Anterior cingulate cortex (tissue), 58 donors: ENCODE measurements around the gene NRBF2.
A peak's percentile ranks its signal among the peaks of the same experiment; 100 is the strongest.

ENCODE experiments used
- DNase-seq, 58 donors: peaks; one replicate each; lab custom pipeline; 2025; lab: John Stamatoyannopoulos, UW

NRBF2 gene

DNA sequence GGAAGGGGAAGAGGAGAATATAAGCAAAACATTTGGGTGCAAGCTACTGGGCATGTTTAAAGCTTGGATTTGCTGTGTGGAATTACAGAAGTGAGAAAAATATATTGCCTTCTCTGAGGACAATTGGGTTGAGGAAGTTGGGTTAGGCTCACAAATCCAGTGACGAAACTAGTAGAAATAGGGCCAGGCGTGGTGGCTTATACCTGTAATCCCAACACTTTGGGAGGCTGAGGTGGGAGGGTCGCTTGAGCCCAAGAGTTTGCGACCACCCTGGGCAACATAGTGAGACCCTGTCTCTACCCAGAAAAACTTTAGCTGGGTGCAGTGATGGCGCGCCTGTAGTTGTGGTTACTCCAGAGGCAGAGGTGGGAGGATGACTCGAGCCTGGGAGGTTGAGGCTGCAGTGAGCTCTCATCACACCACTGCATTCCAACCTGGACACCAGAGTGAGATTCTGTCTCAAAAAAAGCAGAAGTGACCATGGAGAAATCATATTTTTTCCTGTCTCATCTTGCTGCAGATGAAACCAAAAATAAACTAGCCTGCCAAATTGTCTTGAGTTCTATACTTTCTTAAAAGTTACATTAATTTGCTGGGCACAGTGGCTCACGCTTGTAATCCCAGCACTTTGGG is 22.4 kb downstream of the NRBF2 start:
- DNase-seq = no peak

DNA sequence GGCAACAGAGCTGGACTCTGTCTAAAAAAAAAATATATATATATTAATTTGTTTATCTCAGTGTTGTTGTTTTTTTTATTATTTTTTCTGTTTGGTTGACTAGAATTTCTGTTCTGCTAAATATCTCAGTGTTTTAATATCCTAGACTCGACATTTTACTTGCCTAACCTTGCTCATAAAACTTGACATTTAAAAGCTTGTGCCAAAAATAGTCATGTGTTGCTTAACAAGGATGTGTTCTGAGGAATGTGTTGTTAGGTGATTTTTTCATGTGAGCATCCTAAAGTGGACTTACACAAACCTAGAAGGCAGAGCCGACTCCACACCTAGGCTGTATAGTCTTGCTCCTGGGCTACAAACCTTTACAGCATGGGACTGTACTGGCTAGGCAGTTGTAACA is 23.1 kb downstream of the NRBF2 start:
- DNase-seq = no peak

DNA sequence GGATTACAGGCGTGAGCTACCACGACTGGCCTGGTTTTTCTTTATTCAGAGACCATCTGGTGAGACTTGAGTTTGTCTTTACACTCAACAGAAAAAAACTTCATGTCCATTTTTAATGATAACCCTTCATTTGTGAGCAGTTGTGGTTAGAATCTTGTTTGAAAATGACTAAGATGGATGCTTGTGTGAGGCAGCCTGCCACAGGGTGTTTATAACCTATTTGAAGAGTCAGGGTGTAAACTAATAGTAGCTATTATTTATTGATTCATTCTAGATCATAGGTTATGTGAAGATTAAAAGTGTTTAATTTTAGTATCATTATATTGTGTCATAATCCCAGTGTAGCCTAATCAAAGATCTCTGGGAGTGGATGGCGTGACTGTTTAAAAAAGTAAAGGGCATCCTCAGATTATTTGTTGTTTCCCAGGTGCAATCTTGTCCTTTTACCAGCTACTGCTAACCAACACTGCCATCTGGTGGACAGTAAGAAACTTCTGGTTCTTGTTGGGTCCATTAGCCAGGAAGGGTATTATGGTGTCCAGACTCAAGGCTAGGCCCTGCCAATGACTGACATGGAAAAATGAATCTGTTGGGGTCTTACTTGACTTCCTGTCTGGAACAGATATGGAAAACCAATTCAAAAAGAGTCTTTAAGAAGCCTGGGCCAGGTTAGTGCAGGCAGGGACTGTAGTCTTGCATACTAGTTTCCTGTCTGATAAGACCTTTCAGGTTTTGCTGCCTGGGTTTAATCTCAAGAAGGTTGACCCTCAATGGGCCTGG is 24.9 kb downstream of the NRBF2 start:
- DNase-seq = peak in 23 of 58 donors; percentile 3 to 70 (median 14)

GRCh38 chr10:63161592-63161991 is 28.5 kb downstream of the NRBF2 start:
- DNase-seq = no peak

- DNase-seq = peak in 1 of 58 donors; percentile 8
These were observed 31.1 kb downstream of the NRBF2 start for GRCh38 chr10:63164166-63164623.

DNA sequence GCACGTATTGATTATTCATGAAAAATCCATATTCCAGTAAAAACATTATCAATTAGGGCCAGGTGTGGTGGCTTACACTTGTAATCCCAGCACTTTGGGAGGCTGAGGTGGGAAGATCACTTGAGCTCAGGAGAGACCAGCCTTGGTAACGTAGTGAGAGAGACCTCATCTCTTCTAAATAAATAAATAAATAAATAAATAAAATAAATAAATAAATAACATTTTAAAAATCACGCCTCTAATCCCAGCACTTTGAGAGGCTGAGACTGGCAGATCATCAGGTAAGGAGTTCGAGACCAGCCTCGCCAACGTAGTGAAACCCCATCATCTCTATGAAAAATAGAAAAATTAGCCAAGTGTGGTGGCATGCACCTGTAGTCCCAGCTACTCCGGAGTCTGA is 32.1 kb downstream of the NRBF2 start:
- no peak for DNase-seq

DNA sequence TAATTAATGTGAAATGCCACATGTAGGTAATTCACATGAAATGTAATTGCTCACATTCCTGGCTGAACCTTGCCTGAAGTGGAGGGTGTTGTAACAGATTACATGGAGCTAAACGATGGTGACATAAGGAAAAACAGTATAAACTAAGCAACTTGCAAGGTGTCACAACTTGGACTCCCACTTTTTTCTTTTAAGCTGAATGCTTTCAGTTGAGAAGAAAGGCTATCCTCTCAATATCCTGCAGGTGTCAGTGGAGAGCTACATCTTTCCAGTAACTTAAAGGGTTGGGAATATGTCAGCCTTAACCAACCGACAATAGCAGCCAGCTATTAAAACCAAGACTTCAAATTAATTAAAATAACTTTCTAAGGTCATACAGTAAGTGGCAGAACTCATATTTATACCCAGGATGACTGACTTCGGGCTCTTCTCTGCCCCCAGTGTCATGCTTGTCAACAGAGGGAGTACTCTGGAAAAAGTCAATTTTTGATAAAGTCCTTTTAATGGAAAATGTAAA is 33.7 kb downstream of the NRBF2 start:
- DNase-seq = peak in 6 of 58 donors; percentile 3 to 36 (median 7)

DNA sequence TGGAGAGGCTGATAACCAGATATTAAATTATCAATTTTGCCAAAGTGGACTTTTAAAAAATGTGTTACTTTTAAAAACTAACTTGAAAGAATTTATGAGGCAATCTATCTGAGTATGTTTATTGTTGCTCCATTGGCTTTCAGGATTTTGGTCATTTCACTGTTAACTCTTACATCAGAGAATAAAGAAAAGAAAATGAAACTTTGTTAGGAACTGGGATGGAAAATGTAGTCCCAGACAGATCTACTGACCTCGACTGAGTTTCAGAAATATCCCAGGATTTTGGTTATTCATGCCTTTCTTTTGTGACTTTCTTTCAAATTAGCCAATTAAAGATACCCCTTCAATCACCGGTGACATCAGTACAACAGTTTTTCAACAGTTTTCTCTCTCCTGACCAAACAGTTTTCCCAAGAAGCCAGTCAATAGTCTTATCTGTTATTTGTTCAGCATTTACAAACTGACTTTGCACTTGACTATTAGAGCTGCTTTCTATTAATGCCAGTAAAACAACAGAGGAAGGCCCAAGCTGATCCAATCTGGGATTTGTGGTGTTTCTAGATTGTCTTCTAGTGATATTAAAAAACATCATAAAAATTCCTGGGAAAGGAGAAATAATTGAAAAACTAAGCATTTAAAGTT is 35.8 kb downstream of the NRBF2 start:
- no peak for DNase-seq

- DNase-seq = no peak
These were observed 36.5 kb downstream of the NRBF2 start for GRCh38 chr10:63169624-63170023.

DNA sequence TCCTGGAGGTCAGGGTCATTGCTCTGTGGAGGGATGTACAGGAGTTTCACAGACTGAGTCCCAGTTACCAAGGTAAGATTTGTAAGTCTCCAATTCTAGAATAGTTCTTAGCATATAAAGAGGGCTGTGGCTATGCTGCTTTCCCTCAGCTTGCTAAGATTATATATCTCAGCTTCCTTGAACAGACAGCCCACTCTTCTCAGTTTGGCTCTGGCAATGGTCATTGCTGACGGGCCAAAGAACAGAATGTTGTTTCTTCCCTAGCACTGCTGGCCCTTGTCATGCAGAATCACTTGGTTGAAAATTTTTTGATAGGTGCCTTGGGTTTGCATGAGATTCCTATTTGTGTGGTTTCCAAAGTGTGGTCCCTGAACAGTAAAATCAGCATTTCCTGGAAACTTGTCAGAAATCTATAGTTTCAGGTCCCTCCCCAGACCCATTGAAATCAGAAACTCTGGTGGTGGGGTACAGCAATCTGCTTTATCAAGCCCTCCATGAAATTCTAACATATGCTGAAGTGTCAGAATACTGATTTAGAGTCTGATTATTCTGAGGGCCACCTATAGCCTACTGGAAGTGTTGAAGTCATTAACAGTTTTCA is 38.2 kb downstream of the NRBF2 start:
- DNase-seq = no peak

GRCh38 chr10:63171926-63172325 is 38.8 kb downstream of the NRBF2 start:
- no peak for DNase-seq

DNA sequence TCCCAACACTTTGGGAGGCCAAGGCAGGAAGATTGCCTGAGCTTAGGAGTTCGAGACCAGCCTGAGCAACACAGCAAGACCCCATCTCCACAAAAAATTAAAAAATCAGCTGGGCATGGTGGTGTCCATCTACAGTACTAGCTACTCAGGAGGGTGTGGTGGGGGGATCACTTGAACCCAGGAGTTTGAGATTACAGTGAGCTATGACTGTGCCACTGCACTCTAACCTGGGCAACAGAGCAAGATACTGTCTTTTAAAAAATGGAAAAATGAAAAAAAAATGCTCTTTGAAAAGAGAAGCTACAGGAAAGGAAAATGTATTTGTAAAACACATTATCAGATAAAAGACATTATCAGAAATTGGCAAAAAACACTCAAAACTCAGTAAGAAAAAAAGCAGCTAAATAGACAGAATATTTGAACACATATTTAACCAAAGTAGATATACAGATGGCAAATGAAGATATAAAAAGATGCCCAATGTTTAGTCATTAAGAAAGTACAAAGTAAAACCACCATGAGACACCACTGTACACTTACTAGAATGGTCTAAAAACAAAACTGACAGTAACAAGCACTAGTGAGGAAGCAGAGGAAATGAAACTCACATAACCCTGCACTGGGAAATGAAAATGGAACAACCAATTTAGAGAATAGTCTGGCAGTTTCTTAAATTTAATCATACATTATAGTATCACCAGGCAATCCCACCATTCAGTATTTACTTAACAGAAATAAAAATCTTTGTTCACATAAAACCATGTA is 40.5 kb downstream of the NRBF2 start:
- peak in 1 of 58 donors; percentile 22 for DNase-seq

- DNase-seq = no peak
These were observed 42.4 kb downstream of the NRBF2 start for GRCh38 chr10:63175534-63175933.

- DNase-seq = no peak
These were observed 59.7 kb downstream of the NRBF2 start for GRCh38 chr10:63192826-63193225.

DNA sequence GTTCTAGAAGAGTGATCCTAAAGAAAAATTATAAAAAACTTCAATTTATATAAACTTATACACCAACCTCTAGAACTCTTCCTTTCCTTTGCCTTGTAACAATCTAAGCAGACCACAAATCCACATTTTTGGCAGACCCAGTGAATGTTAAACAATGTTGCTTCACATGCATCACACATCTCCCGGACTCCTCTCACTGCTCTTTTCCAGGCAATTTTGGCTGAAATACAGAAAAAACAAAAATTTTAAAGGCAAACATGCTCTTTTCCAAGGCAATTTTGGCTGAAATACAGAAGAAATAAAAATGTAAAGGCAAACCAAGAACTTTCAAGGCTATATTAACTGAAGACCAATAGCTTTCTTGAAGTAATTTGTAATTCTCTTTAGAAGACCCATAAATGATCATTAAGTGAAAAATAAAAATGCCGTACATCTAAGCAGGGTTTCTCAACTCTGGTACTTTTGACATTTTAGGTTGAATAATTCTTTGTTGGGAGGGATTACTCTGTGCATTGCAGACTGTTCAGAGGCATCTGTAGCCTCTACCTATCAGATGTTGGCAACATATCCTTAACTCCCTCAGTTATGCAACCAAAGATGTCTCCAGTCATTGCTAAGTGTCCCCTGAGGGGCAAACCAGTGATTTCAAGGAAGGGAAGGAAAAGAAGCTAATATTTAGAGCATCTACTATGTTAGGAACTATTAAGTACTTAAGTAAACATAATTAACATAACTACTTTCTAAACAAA is 64.4 kb downstream of the NRBF2 start:
- DNase-seq = peak in 1 of 58 donors; percentile 38

- no peak for DNase-seq
These were observed 66.6 kb downstream of the NRBF2 start for GRCh38 chr10:63199716-63200115.

DNA sequence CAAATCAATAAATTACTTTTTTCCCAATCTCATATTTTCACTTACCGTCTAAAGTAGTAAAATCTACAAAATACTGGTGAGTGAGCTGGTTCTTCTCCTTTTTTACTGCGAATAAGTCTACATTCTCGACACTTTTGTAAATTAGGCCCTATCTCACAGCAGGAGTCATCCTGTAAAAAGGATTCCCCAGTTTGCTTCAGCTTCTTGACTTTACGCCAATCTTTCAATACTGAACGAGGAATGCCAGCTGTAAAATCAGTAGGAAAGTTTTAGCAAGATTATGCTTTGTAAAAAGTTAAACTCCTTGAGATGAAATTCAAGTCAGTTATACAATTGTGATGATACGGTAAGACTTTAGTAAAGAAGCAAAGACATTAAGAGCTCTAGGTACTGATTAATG is 67.3 kb downstream of the NRBF2 start:
- DNase-seq = no peak

GRCh38 chr10:63201118-63201517 is 68.0 kb downstream of the NRBF2 start:
- DNase-seq = no peak
